Measurements from ENCODE around the gene TAF7.

DNA sequence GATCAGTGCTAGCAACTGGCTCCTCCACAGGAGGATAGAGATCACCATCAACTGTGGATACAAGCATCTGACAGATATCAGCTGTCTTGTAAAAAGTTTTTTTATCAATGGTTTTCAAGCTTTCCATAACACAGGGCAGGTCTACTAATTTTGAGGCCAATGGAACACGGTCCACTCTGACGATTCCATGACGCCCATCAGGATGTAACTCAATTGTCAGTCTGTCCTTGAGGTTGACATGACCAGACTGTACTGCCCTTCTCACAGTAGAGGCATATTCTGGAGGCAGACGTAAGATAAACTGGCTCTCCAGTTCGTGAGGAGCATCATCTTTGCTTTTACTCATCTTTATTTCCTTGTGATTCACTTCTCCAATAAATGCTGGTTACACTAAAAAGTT, 885 bp downstream of the TAF7 start:
- TF ChIP-seq, protein P1, sequence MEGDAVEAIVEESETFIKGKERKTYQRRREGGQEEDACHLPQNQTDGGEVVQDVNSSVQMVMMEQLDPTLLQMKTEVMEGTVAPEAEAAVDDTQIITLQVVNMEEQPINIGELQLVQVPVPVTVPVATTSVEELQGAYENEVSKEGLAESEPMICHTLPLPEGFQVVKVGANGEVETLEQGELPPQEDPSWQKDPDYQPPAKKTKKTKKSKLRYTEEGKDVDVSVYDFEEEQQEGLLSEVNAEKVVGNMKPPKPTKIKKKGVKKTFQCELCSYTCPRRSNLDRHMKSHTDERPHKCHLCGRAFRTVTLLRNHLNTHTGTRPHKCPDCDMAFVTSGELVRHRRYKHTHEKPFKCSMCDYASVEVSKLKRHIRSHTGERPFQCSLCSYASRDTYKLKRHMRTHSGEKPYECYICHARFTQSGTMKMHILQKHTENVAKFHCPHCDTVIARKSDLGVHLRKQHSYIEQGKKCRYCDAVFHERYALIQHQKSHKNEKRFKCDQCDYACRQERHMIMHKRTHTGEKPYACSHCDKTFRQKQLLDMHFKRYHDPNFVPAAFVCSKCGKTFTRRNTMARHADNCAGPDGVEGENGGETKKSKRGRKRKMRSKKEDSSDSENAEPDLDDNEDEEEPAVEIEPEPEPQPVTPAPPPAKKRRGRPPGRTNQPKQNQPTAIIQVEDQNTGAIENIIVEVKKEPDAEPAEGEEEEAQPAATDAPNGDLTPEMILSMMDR (IDR thresholded peaks at IDR 0.05), result no peak
- no peak for TF ChIP-seq POLR2A (IDR thresholded peaks at IDR 0.05)
